Activated CD4-positive, CD25-positive, alpha-beta regulatory T cell treated with anti-CD3 and anti-CD28 coated beads, Interleukin-2, amount 50 U/mL, for 16 hours (primary cell): ENCODE results near the gene CMPK2.

Source experiments
- DNase-seq: peaks from one replicate; pipeline ENCODE4 v3.0.0-alpha.2; 2020; ENCODE audit warnings: low read depth, low spot score

The CMPK2 gene

GRCh38 chr2:6812857-6813530 lies 52.7 kb downstream of the CMPK2 start:
- no peak for DNase-seq

DNA sequence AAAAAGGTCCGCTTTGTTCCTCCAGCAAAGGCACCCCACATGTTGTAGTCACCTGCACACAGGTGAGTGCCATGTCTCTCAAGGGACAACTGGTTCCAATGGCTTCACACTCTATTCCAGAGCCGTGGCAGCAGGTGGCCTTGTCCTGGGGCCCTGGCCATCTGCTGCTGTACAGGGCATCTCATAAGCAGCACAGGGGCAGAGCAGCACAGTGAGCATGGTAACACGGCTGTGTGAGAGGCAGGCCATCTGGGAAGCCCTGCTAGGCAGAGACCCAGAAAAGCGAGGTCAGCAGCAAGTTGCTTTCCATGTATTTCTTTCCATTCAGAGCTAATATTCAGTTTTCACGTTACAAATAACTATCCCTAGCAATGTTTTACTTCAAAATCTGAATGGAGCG lies 54.7 kb downstream of the CMPK2 start:
- DNase-seq: no peak

GRCh38 chr2:6808426-6808825 lies 57.3 kb downstream of the CMPK2 start:
- no peak for DNase-seq

DNA sequence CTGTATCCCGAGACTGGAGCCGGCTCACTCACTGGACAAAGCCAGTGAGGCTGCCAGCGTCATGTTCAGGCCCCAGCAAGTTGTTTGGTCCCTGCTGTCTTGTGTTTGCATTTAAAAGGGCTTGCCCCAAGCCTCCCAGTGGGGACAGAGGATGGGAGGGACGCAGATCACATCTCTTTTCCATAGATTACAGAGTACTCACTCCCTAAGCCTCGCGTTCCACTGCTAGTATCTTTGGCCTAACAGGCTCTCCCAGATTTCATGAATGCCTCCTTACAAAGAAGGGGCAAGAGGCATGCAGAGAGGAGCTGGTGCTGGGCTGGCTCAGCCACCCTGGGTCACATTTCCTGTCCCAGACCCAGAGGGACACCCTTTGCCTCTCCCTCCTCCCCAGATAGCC lies 59.1 kb downstream of the CMPK2 start:
- DNase-seq: no peak

GRCh38 chr2:6800553-6800952 lies 65.2 kb downstream of the CMPK2 start:
- no peak for DNase-seq
